Measurements from ENCODE around the gene PIH1D1. TPM values are rescaled to one million over a fixed set of nuclear protein-coding genes. Genes with fewer than 3 reads are reported as not detected.

The PIH1D1 gene
- total RNA-seq, 1 experiment from 2014 or later: 166 TPM

GRCh38 chr19:49427339-49427738, 24.3 kb downstream of the PIH1D1 start:
- no peaks in the 10 kb centered on the region for H4K20me1 ChIP-seq (ENCODE audit: control insufficient read depth, insufficient read depth, insufficient read length)
- H2AK5ac ChIP-seq (ENCODE audit: insufficient read length, low read length): no peak overlapping the region
- no peaks in the 10 kb centered on the region for H3K9me3 ChIP-seq (ENCODE audit: control insufficient read depth, low read depth, low read length)
- H3K79me1 ChIP-seq (ENCODE audit: insufficient read depth, low read depth, low read length, poor library complexity, severe bottlenecking): no peaks in the 10 kb centered on the region
- DNase-seq: no peak
- no peaks in the 10 kb centered on the region for H3K79me2 ChIP-seq (ENCODE audit: insufficient read depth, low read length)
- no peak overlapping the region for H4K8ac ChIP-seq (replicated peaks; ENCODE audit: insufficient read length, low read depth, low read length)
- H3K23ac ChIP-seq (ENCODE audit: insufficient read length, low read depth, low read length): no peak overlapping the region
- H3K4me3 Mint-ChIP-seq: peak overlapping the region; percentile 46 to 75; a peak in 4 of 5 replicates
- H2BK5ac ChIP-seq (ENCODE audit: insufficient read length, low read length): no peak overlapping the region
- H3K4me1 ChIP-seq (ENCODE audit: insufficient read depth, low read length): peaks cover 2% of the 10 kb centered on the region
- WGBS (ENCODE audit: extremely low coverage, insufficient read length, low lambda C conversion rate): no CpG with 5 or more reads among the region's 12 CpGs
- H3K27ac ChIP-seq (ENCODE audit: insufficient read length, low read depth, low read length): no peak overlapping the region
- no peak overlapping the region for H4K91ac ChIP-seq (ENCODE audit: insufficient read length, low read depth, low read length)
- TF ChIP-seq CTCF (conservative IDR thresholded peaks at IDR 0.05): no peak
- H3K9ac ChIP-seq (ENCODE audit: extremely low read depth, insufficient read length, low read length): no peak overlapping the region
- H2BK20ac ChIP-seq (ENCODE audit: low read depth, low read length, poor library complexity, severe bottlenecking): no peak overlapping the region
- H2BK120ac ChIP-seq (ENCODE audit: low read depth, low read length, poor library complexity, severe bottlenecking): no peak overlapping the region
- peaks cover 24% of the 10 kb centered on the region; the same call in 1 of the 2 replicates for H3K27me3 ChIP-seq (ENCODE audit: insufficient read depth, low read length)
- no peak overlapping the region for H2BK12ac ChIP-seq (ENCODE audit: insufficient read length, low read depth, low read length)
- peaks cover 3 to 11% (median 6%) of the 10 kb centered on the region in 3 experiments for H3K36me3 Mint-ChIP-seq (ENCODE audit: insufficient read depth in 1 of 3, low read depth in 3 of 3)
- no peak overlapping the region for H3K4me2 ChIP-seq (ENCODE audit: insufficient read depth, insufficient read length, low read length)
- no peak overlapping the region for H3K18ac ChIP-seq (ENCODE audit: insufficient read length, low read depth, low read length)
- no peak overlapping the region for H4K5ac ChIP-seq (ENCODE audit: insufficient read length, low read depth, low read length)
- no peak overlapping the region for H3K4ac ChIP-seq (ENCODE audit: low read depth, low read length)
- peaks cover 23% of the 10 kb centered on the region for H3K23me2 ChIP-seq (ENCODE audit: insufficient read length, low read depth, low read length, poor library complexity, severe bottlenecking)
- no peak overlapping the region for H3K56ac ChIP-seq (ENCODE audit: insufficient read length, low read depth, low read length)
- no peak overlapping the region for H3T11ph ChIP-seq (ENCODE audit: low read length)
- H3K4me1 Mint-ChIP-seq: peaks cover 56 to 75% of the 10 kb centered on the region in 2 experiments
- H3K9me3 Mint-ChIP-seq: peaks cover 4 to 9% of the 10 kb centered on the region in 2 experiments; a peak in 3 of 5 replicates
- H3K27ac Mint-ChIP-seq: no peak overlapping the region
- H3K27me3 Mint-ChIP-seq (ENCODE audit: low read depth): peaks cover 81% of the 10 kb centered on the region
- no peak overlapping the region for H2AFZ ChIP-seq (ENCODE audit: low read length)
- H3K14ac ChIP-seq (ENCODE audit: insufficient read depth, low read length): no peak overlapping the region
- no peak overlapping the region for H2BK15ac ChIP-seq (ENCODE audit: low read depth, low read length)

Measured in H9 (cell line).